WTC11 (cell line): ENCODE results near the gene CACNG4. TPM values are rescaled to one million over a fixed set of nuclear protein-coding genes. Genes with fewer than 3 reads are reported as not detected.

Experiments
- ATAC-seq: fragments of 200-7000 bp; cut with Tn5 transposase; 2 replicates; pipeline ENCODE4 v1.10.0; 2021; ENCODE audit warnings: mild to moderate bottlenecking, moderate library complexity
- CTCF ChIA-PET: fragments of 300-600 bp; sonication (Branson Sonifier 250); formaldehyde crosslinking; loops from one replicate; lab custom pipeline; 2021; ENCODE audit warnings: antibody characterized with exemption; lab: Charles Lee
- POLR2A ChIA-PET: fragments of 350-600 bp; sonication (Branson Sonifier 250); formaldehyde crosslinking; loops from one replicate; lab custom pipeline; 2021; ENCODE audit warnings: antibody characterized with exemption; lab: Charles Lee
- DNase-seq: peaks from one replicate; pipeline ENCODE4 v3.0.0; 2021; ENCODE audit warnings: low spot score
- H3K27ac Mint-ChIP-seq: 2 replicates; pipeline ENCODE4 v1.8.0; 2021; ENCODE audit warnings: mixed read lengths
- H3K27me3 Mint-ChIP-seq: 2 replicates; pipeline ENCODE4 v1.8.0; 2021; ENCODE audit warnings: low read depth, mild to moderate bottlenecking, moderate library complexity, mixed read lengths
- H3K36me3 Mint-ChIP-seq: 2 replicates; pipeline ENCODE4 v1.8.0; 2021; ENCODE audit warnings: mixed read lengths
- H3K4me1 Mint-ChIP-seq: 2 replicates; pipeline ENCODE4 v1.8.0; 2022; ENCODE audit warnings: mixed read lengths
- H3K4me3 Mint-ChIP-seq: 2 replicates; pipeline ENCODE4 v1.8.0; 2021; ENCODE audit warnings: mild to moderate bottlenecking, moderate library complexity, mixed read lengths
- H3K9me3 Mint-ChIP-seq: 2 replicates; pipeline ENCODE4 v1.8.0; 2021; ENCODE audit warnings: mixed read lengths
- CBFB ChIP-seq: sonication (generic); formaldehyde crosslinking; IDR thresholded peaks from 2 replicates; pipeline ENCODE4 v1.8.1; 2022; ENCODE audit warnings: mild to moderate bottlenecking, low read depth, missing genetic modification reagents
- EMX1 ChIP-seq: fragments of 250-450 bp; sonication (Bioruptor Pico); IDR thresholded peaks from 2 replicates; pipeline ENCODE4 v1.8.0; 2021; ENCODE audit warnings: mild to moderate bottlenecking
- ETV6 ChIP-seq: sonication (generic); formaldehyde crosslinking; IDR thresholded peaks from 2 replicates; pipeline ENCODE4 v1.8.1; 2022; ENCODE audit warnings: mild to moderate bottlenecking, missing genetic modification reagents
- FOXK1 ChIP-seq: sonication (generic); formaldehyde crosslinking; IDR thresholded peaks from 2 replicates; pipeline ENCODE4 v1.8.0; 2022; ENCODE audit warnings: mild to moderate bottlenecking, moderate library complexity, missing genetic modification reagents
- FOXP1 ChIP-seq: sonication (generic); formaldehyde crosslinking; IDR thresholded peaks from 2 replicates; pipeline ENCODE4 v1.8.0; 2022; ENCODE audit warnings: missing genetic modification reagents, mild to moderate bottlenecking, moderate library complexity, borderline replicate concordance
- JAZF1 ChIP-seq: fragments of 250-450 bp; sonication (Bioruptor Pico); IDR thresholded peaks from 2 replicates; pipeline ENCODE4 v1.9.0; 2021; ENCODE audit warnings: moderate library complexity, mild to moderate bottlenecking, inconsistent platforms
- MAX ChIP-seq: sonication (generic); formaldehyde crosslinking; IDR thresholded peaks from 2 replicates; pipeline ENCODE4 v1.8.0; 2022; ENCODE audit warnings: mild to moderate bottlenecking, missing genetic modification reagents
- NFE2L1 ChIP-seq: sonication (generic); formaldehyde crosslinking; IDR thresholded peaks from 2 replicates; pipeline ENCODE4 v1.8.1; 2023; ENCODE audit warnings: missing genetic modification reagents
- NR1H2 ChIP-seq: sonication (generic); formaldehyde crosslinking; IDR thresholded peaks from 2 replicates; pipeline ENCODE4 v1.9.0; 2021; ENCODE audit warnings: mild to moderate bottlenecking, moderate library complexity, missing genetic modification reagents
- RORB ChIP-seq: fragments of 250-450 bp; sonication (Bioruptor Pico); IDR thresholded peaks from 2 replicates; pipeline ENCODE4 v1.9.0; 2021; ENCODE audit warnings: mild to moderate bottlenecking
- SOX15 ChIP-seq: fragments of 250-450 bp; sonication (Bioruptor Pico); IDR thresholded peaks from 2 replicates; pipeline ENCODE4 v1.9.0; 2021; ENCODE audit warnings: mild to moderate bottlenecking
- TCF7 ChIP-seq: sonication (generic); formaldehyde crosslinking; IDR thresholded peaks from 2 replicates; pipeline ENCODE4 v1.8.0; 2022; ENCODE audit warnings: mild to moderate bottlenecking, low read depth, missing genetic modification reagents, moderate library complexity
- TEAD1 ChIP-seq: sonication (generic); formaldehyde crosslinking; IDR thresholded peaks from 2 replicates; pipeline ENCODE4 v1.8.0; 2022; ENCODE audit warnings: mild to moderate bottlenecking, missing genetic modification reagents
- TP53 ChIP-seq: sonication (generic); formaldehyde crosslinking; IDR thresholded peaks from 2 replicates; pipeline ENCODE4 v1.8.1; 2023; ENCODE audit warnings: mild to moderate bottlenecking, missing genetic modification reagents
- USF1 ChIP-seq: sonication (generic); formaldehyde crosslinking; IDR thresholded peaks from 2 replicates; pipeline ENCODE4 v1.8.0; 2022; ENCODE audit warnings: mild to moderate bottlenecking, missing genetic modification reagents
- USF2 ChIP-seq: sonication (generic); formaldehyde crosslinking; IDR thresholded peaks from 2 replicates; pipeline ENCODE4 v1.8.1; 2023; ENCODE audit warnings: mild to moderate bottlenecking, missing genetic modification reagents, moderate library complexity
- ZNF232 ChIP-seq: sonication (generic); formaldehyde crosslinking; IDR thresholded peaks from 2 replicates; pipeline ENCODE4 v1.8.0; 2022; ENCODE audit warnings: mild to moderate bottlenecking, missing genetic modification reagents
- total RNA-seq: library from RNA; stranded (reverse); gene quantifications from 3 replicates; pipeline ENCODE4 v1.2.3, GENCODE V29; 2021
- TF ChIP-seq, protein P1 (sequence below): fragments of 250-450 bp; sonication (Bioruptor Pico); conservative IDR thresholded peaks from 2 replicates; pipeline ENCODE4 v1.9.0; 2021; ENCODE audit warnings: mild to moderate bottlenecking
- TF ChIP-seq, protein P2 (sequence below): sonication (generic); formaldehyde crosslinking; IDR thresholded peaks from 2 replicates; pipeline ENCODE4 v1.8.1; 2023; ENCODE audit warnings: mild to moderate bottlenecking, missing genetic modification reagents
- TF ChIP-seq, protein P3 (sequence below): sonication (generic); formaldehyde crosslinking; IDR thresholded peaks from 2 replicates; pipeline ENCODE4 v1.8.1; 2023; ENCODE audit warnings: mild to moderate bottlenecking, missing genetic modification reagents, borderline replicate concordance
- TF ChIP-seq, protein P4 (sequence below): sonication (generic); formaldehyde crosslinking; IDR thresholded peaks from 2 replicates; pipeline ENCODE4 v1.8.1; 2022; ENCODE audit warnings: low read depth, mild to moderate bottlenecking, moderate library complexity, missing genetic modification reagents, borderline replicate concordance
- TF ChIP-seq, protein P5 (sequence below): sonication (generic); formaldehyde crosslinking; IDR thresholded peaks from 2 replicates; pipeline ENCODE4 v1.8.0; 2023; ENCODE audit warnings: missing genetic modification reagents

The CACNG4 gene
- total RNA-seq, 1 experiment from 2014 or later: 3.4 TPM

- ATAC-seq (no peak), DNase-seq (no peak)
- H3K4me1 Mint-ChIP-seq: peaks cover 33% of the 10 kb centered on the region
- H3K36me3 Mint-ChIP-seq: no peaks in the 10 kb centered on the region
- H3K27me3 Mint-ChIP-seq: no peaks in the 10 kb centered on the region; the same call in 1 of the 2 replicates
- H3K27ac Mint-ChIP-seq: no peak overlapping the region
- H3K4me3 Mint-ChIP-seq: no peak overlapping the region
- ChIA-PET CTCF (interaction anchor here (0.7 to 2.2 kb wide), 3 partner anchors 17 to 61 kb away, joined by 3 to 9 read pairs (median 3); no protein-coding TSS in a partner anchor), POLR2A (interaction anchor here (0.6 kb wide), 1 partner anchor 526 kb away, joined by 4 read pairs; no protein-coding TSS in a partner anchor)
- TF ChIP-seq CBFB (CRISPR knock-in tag) (no peak), TEAD1 (CRISPR knock-in tag) (no peak), TP53 (no peak), FOXP1 (no peak), ZNF232 (no peak)
- H3K9me3 Mint-ChIP-seq: peaks cover 1% of the 10 kb centered on the region; the same call in 1 of the 2 replicates
Measured at GRCh38 chr17:66955821-66956220, 8.7 kb upstream of the CACNG4 start.

DNA sequence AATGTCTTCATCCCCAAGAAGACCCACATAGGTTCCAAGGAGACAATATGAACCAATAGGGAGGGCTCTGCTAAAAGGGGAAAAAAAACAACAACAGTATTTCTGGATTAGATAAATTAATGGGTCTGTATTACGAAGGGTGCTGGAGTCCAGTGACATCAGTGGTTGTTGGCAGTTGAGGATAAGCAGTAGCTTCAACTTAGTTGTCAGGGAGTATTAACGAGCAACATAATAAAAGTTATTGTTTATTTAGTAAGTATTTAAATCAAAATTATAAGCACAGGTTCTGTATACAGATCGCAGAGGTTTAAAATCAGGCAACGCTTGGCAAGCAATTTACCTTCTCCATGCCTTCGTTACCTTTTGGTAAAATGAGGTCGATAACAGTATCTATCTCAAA is 7.6 kb upstream of the CACNG4 start:
- DNase-seq: no peak
- TF ChIP-seq USF1 (CRISPR knock-in tag) (no peak), FOXP1 (no peak), RORB (no peak), SOX15 (CRISPR knock-in tag) (no peak), FOXK1 (no peak), NR1H2 (no peak)
- TF ChIP-seq, protein P1, sequence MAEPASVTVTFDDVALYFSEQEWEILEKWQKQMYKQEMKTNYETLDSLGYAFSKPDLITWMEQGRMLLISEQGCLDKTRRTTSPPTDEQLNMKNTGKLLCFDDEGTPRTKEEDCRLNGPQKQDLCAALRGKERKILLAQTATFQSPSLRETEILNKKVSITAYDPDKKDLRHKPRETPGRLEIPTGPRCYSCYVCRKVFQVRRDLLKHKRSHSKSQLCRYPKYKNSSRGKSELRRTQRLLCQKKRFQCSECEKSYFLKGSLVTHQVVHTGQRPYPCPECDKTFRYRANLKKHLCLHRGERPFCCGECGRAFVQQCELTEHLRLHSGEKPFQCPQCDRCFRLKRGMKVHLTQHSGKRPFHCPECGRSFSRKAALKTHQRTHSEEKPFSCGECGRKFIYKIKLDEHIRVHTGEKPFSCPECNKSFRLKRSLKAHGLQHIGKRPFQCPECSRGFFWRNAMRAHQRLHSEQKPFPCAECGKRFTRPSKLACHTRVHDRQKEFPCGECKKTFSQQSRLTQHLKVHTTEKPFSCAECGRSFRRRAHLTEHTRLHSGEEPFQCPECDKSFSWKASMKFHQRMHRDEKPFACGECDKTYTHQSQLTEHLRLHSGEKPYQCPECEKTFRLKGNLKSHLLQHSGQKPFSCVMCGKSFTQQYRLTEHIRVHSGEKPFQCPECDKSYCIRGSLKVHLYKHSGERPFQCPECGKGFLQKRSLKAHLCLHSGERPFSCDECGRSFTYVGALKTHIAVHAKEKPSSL (CRISPR knock-in tag): no peak
- TF ChIP-seq, all 79 proteins: peak for 0
- no peak for ATAC-seq
- H3K4me1 Mint-ChIP-seq: peaks cover 23% of the 10 kb centered on the region
- CTCF ChIA-PET: interaction anchor here (1.2 to 2.2 kb wide), 3 partner anchors 18 to 229 kb away, joined by 3 to 9 read pairs (median 4); no protein-coding TSS in a partner anchor
- no peak overlapping the region for H3K27ac Mint-ChIP-seq
- no peaks in the 10 kb centered on the region for H3K36me3 Mint-ChIP-seq
- H3K9me3 Mint-ChIP-seq: no peaks in the 10 kb centered on the region
- no peak overlapping the region for H3K4me3 Mint-ChIP-seq
- POLR2A ChIA-PET: no interaction called here
- H3K27me3 Mint-ChIP-seq: peaks cover 1% of the 10 kb centered on the region

DNA sequence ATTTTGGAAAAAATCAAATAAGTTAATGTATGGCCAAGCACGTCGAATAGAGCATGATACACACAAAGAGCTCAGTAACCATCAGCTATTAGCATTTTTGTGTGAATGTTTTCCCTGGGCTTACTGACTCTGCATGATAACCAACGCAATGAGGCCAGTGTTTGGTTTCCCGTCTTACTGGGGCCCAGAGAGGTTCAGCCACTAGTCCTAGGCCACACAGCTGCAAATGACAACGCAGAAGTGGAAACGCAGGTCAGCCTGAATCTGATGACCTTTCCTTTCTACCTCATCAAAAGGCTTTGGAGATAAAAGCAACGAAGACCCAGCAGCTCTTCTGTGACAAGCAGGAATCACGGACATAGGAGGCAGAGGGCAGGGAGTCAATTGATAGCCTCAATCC is 7.2 kb upstream of the CACNG4 start:
- POLR2A ChIA-PET: no interaction called here
- TF ChIP-seq, protein P2, sequence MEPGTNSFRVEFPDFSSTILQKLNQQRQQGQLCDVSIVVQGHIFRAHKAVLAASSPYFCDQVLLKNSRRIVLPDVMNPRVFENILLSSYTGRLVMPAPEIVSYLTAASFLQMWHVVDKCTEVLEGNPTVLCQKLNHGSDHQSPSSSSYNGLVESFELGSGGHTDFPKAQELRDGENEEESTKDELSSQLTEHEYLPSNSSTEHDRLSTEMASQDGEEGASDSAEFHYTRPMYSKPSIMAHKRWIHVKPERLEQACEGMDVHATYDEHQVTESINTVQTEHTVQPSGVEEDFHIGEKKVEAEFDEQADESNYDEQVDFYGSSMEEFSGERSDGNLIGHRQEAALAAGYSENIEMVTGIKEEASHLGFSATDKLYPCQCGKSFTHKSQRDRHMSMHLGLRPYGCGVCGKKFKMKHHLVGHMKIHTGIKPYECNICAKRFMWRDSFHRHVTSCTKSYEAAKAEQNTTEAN (CRISPR knock-in tag): no peak
- TF ChIP-seq, protein P3, sequence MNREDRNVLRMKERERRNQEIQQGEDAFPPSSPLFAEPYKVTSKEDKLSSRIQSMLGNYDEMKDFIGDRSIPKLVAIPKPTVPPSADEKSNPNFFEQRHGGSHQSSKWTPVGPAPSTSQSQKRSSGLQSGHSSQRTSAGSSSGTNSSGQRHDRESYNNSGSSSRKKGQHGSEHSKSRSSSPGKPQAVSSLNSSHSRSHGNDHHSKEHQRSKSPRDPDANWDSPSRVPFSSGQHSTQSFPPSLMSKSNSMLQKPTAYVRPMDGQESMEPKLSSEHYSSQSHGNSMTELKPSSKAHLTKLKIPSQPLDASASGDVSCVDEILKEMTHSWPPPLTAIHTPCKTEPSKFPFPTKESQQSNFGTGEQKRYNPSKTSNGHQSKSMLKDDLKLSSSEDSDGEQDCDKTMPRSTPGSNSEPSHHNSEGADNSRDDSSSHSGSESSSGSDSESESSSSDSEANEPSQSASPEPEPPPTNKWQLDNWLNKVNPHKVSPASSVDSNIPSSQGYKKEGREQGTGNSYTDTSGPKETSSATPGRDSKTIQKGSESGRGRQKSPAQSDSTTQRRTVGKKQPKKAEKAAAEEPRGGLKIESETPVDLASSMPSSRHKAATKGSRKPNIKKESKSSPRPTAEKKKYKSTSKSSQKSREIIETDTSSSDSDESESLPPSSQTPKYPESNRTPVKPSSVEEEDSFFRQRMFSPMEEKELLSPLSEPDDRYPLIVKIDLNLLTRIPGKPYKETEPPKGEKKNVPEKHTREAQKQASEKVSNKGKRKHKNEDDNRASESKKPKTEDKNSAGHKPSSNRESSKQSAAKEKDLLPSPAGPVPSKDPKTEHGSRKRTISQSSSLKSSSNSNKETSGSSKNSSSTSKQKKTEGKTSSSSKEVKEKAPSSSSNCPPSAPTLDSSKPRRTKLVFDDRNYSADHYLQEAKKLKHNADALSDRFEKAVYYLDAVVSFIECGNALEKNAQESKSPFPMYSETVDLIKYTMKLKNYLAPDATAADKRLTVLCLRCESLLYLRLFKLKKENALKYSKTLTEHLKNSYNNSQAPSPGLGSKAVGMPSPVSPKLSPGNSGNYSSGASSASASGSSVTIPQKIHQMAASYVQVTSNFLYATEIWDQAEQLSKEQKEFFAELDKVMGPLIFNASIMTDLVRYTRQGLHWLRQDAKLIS: no peak
- no peak for TF ChIP-seq USF2 (CRISPR knock-in tag)
- TF ChIP-seq, protein P4, sequence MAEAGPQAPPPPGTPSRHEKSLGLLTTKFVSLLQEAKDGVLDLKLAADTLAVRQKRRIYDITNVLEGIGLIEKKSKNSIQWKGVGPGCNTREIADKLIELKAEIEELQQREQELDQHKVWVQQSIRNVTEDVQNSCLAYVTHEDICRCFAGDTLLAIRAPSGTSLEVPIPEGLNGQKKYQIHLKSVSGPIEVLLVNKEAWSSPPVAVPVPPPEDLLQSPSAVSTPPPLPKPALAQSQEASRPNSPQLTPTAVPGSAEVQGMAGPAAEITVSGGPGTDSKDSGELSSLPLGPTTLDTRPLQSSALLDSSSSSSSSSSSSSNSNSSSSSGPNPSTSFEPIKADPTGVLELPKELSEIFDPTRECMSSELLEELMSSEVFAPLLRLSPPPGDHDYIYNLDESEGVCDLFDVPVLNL (CRISPR knock-in tag): no peak
- no peak for TF ChIP-seq ETV6 (CRISPR knock-in tag)
- TF ChIP-seq NFE2L1 (CRISPR knock-in tag): no peak
- TF ChIP-seq EMX1: no peak
- TF ChIP-seq, protein P5, sequence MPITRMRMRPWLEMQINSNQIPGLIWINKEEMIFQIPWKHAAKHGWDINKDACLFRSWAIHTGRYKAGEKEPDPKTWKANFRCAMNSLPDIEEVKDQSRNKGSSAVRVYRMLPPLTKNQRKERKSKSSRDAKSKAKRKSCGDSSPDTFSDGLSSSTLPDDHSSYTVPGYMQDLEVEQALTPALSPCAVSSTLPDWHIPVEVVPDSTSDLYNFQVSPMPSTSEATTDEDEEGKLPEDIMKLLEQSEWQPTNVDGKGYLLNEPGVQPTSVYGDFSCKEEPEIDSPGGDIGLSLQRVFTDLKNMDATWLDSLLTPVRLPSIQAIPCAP: no peak
- no peak for TF ChIP-seq JAZF1 (CRISPR knock-in tag)
- no peak for TF ChIP-seq TCF7
- TF ChIP-seq MAX (CRISPR knock-in tag): no peak

More for the DNA sequence above, 7.2 kb upstream of the CACNG4 start:
- Mint-ChIP-seq H3K4me1 (peaks cover 22% of the 10 kb centered on the region), H3K27ac (no peak overlapping the region), H3K36me3 (no peaks in the 10 kb centered on the region), H3K9me3 (no peaks in the 10 kb centered on the region), H3K4me3 (no peak overlapping the region), H3K27me3 (peaks cover 5% of the 10 kb centered on the region)
- ATAC-seq: no peak
- DNase-seq: no peak
- CTCF ChIA-PET: interaction anchor here (1.2 to 2.2 kb wide), 3 partner anchors 18 to 229 kb away, joined by 3 to 9 read pairs (median 4); no protein-coding TSS in a partner anchor
